Omental fat pad (tissue), 4 donors: Measurements from ENCODE around the gene USP15. TPM values are rescaled to one million over a fixed set of nuclear protein-coding genes. Genes with fewer than 3 reads are reported as not detected.

Source experiments
- ATAC-seq: fragments of 150-250 bp; one replicate; pipeline ENCODE4 v1.9.1; 2016; ENCODE audit warnings: mild to moderate bottlenecking, moderate library complexity; ENCODE audit not compliant: low FRiP score
- DNase-seq: peaks from one replicate; pipeline ENCODE4 v3.0.0-alpha.2; 2019; ENCODE audit warnings: low spot score
- CTCF ChIP-seq, 3 donors: fragments of 450-650 bp; IDR thresholded peaks; one replicate each; pipeline ENCODE4 v1.5.1; 2016 to 2017; ENCODE audit warnings: antibody characterized with exemption in 3 of 3, mild to moderate bottlenecking in 3 of 3, moderate library complexity in 2 of 3
- total RNA-seq, 4 donors: library from RNA; depleted of rRNA; stranded (reverse); fragments of >200 nt; gene quantifications; one replicate each; pipeline ENCODE4 v1.1.0, GENCODE V29; 2016

Gene USP15
- total RNA-seq, 4 donors from 2014 or later: 80.4 to 159 (median 111) TPM

GRCh38 chr12:62414180-62414579 is 154.0 kb downstream of the USP15 start:
- DNase-seq (no peak), ATAC-seq (no peak)
- TF ChIP-seq CTCF (IDR thresholded peaks at IDR 0.05): no peak

- no peak for TF ChIP-seq CTCF (IDR thresholded peaks at IDR 0.05)
- DNase-seq (no peak), ATAC-seq (no peak)
These were observed 165.9 kb downstream of the USP15 start for GRCh38 chr12:62426089-62426488.

- DNase-seq (no peak), ATAC-seq (no peak)
- TF ChIP-seq CTCF (IDR thresholded peaks at IDR 0.05): no peak
These were observed 169.3 kb downstream of the USP15 start for GRCh38 chr12:62429457-62429856.

- ATAC-seq: peak; percentile 17
- DNase-seq: no peak
- no peak for TF ChIP-seq CTCF (IDR thresholded peaks at IDR 0.05)
These were observed 174.5 kb downstream of the USP15 start for GRCh38 chr12:62434494-62435302.

GRCh38 chr12:62435303-62436163 is 175.3 kb downstream of the USP15 start:
- DNase-seq (no peak), ATAC-seq (peak; percentile 48)
- no peak for TF ChIP-seq CTCF (IDR thresholded peaks at IDR 0.05)

GRCh38 chr12:62436164-62436503 is 175.9 kb downstream of the USP15 start:
- ATAC-seq (no peak), DNase-seq (no peak)
- TF ChIP-seq CTCF (IDR thresholded peaks at IDR 0.05): no peak
